H9 (cell line): ENCODE data around the gene FYN. TPM values are rescaled to one million over a fixed set of nuclear protein-coding genes. Genes with fewer than 3 reads are reported as not detected.

ENCODE experiments used
- DNase-seq: peaks from one replicate; pipeline ENCODE4 v3.0.0-alpha.2; 2017
- H2AFZ ChIP-seq: one replicate; pipeline ENCODE4 v1.6.1; 2013; ENCODE audit warnings: mild to moderate bottlenecking, low read length, control low read depth, moderate library complexity
- H2AK5ac ChIP-seq: 2 replicates; pipeline ENCODE4 v1.6.1; 2013; ENCODE audit warnings: low read length, control low read depth, mixed read lengths; ENCODE audit not compliant: insufficient read length
- H2BK120ac ChIP-seq: one replicate; pipeline ENCODE4 v1.6.1; 2013; ENCODE audit warnings: low read depth, mild to moderate bottlenecking, low read length, control low read depth, inconsistent platforms; ENCODE audit not compliant: poor library complexity, severe bottlenecking
- H2BK12ac ChIP-seq: 2 replicates; pipeline ENCODE4 v1.6.1; 2013; ENCODE audit warnings: low read length, control low read depth, mixed read lengths, low read depth; ENCODE audit not compliant: insufficient read length
- H2BK15ac ChIP-seq: 2 replicates; pipeline ENCODE4 v1.6.1; 2013; ENCODE audit warnings: low read depth, low read length, control low read depth
- H2BK20ac ChIP-seq: one replicate; pipeline ENCODE4 v1.6.1; 2013; ENCODE audit warnings: low read depth, mild to moderate bottlenecking, low read length, control low read depth, inconsistent platforms; ENCODE audit not compliant: poor library complexity, severe bottlenecking
- H2BK5ac ChIP-seq: 2 replicates; pipeline ENCODE4 v1.6.1; 2013; ENCODE audit warnings: low read length, control low read depth, mixed read lengths; ENCODE audit not compliant: insufficient read length
- H3K14ac ChIP-seq: 2 replicates; pipeline ENCODE4 v1.6.1; 2013; ENCODE audit warnings: low read length, control low read depth; ENCODE audit not compliant: insufficient read depth
- H3K18ac ChIP-seq: 2 replicates; pipeline ENCODE4 v1.6.1; 2013; ENCODE audit warnings: low read depth, mild to moderate bottlenecking, mixed read lengths, low read length, control low read depth; ENCODE audit not compliant: insufficient read length
- H3K23ac ChIP-seq: 2 replicates; pipeline ENCODE4 v1.6.1; 2013; ENCODE audit warnings: low read length, control low read depth, mixed read lengths, low read depth; ENCODE audit not compliant: insufficient read length
- H3K23me2 ChIP-seq: 2 replicates; pipeline ENCODE4 v1.6.1; 2013; ENCODE audit warnings: low read depth, mild to moderate bottlenecking, mixed read lengths, low read length, control low read depth; ENCODE audit not compliant: insufficient read length, poor library complexity, severe bottlenecking
- H3K27ac ChIP-seq: 2 replicates; pipeline ENCODE4 v1.5.1; 2013; ENCODE audit warnings: low read length, control low read depth, mixed read lengths, low read depth; ENCODE audit not compliant: insufficient read length
- H3K27me3 ChIP-seq: 2 replicates; pipeline ENCODE4 v1.6.1; 2013; ENCODE audit warnings: low read length, control low read depth, inconsistent platforms; ENCODE audit not compliant: insufficient read depth
- H3K4ac ChIP-seq: 2 replicates; pipeline ENCODE4 v1.6.1; 2013; ENCODE audit warnings: low read depth, mild to moderate bottlenecking, control low read depth, inconsistent platforms, low read length, moderate library complexity
- H3K4me1 ChIP-seq: 2 replicates; pipeline ENCODE4 v1.6.1; 2013; ENCODE audit warnings: low read length, control low read depth, inconsistent platforms; ENCODE audit not compliant: insufficient read depth
- H3K4me2 ChIP-seq: 2 replicates; pipeline ENCODE4 v1.6.1; 2013; ENCODE audit warnings: low read length, control low read depth, mixed read lengths; ENCODE audit not compliant: insufficient read length, insufficient read depth
- H3K56ac ChIP-seq: 2 replicates; pipeline ENCODE4 v1.6.1; 2013; ENCODE audit warnings: low read depth, mild to moderate bottlenecking, mixed read lengths, low read length, control low read depth; ENCODE audit not compliant: insufficient read length
- H3K79me1 ChIP-seq: 2 replicates; pipeline ENCODE4 v1.6.1; 2013; ENCODE audit warnings: low read depth, mild to moderate bottlenecking, moderate library complexity, low read length, control low read depth, inconsistent platforms; ENCODE audit not compliant: insufficient read depth, poor library complexity, severe bottlenecking
- H3K79me2 ChIP-seq: 2 replicates; pipeline ENCODE4 v1.6.1; 2013; ENCODE audit warnings: low read length, control low read depth, inconsistent platforms; ENCODE audit not compliant: insufficient read depth
- H3K9ac ChIP-seq: 2 replicates; pipeline ENCODE4 v1.6.1; 2013; ENCODE audit warnings: low read length, control low read depth, mixed read lengths; ENCODE audit not compliant: insufficient read length; ENCODE audit errors: extremely low read depth
- H3K9me3 ChIP-seq: one replicate; pipeline ENCODE4 v1.6.1; 2013; ENCODE audit warnings: low read depth, low read length, inconsistent platforms; ENCODE audit not compliant: control insufficient read depth
- H3T11ph ChIP-seq: one replicate; pipeline ENCODE4 v1.6.1; 2013; ENCODE audit warnings: mild to moderate bottlenecking, low read length, control low read depth, inconsistent platforms
- H4K20me1 ChIP-seq: one replicate; pipeline ENCODE4 v1.6.1; 2013; ENCODE audit not compliant: control insufficient read depth, insufficient read length, insufficient read depth
- H4K5ac ChIP-seq: 2 replicates; pipeline ENCODE4 v1.6.1; 2013; ENCODE audit warnings: low read depth, mild to moderate bottlenecking, mixed read lengths, low read length, control low read depth; ENCODE audit not compliant: insufficient read length
- H4K8ac ChIP-seq: replicated peaks from 2 replicates; pipeline ENCODE4 v1.6.1; 2013; ENCODE audit warnings: low read length, control low read depth, mixed read lengths, low read depth; ENCODE audit not compliant: insufficient read length
- H4K91ac ChIP-seq: 2 replicates; pipeline ENCODE4 v1.6.1; 2013; ENCODE audit warnings: low read depth, mild to moderate bottlenecking, moderate library complexity, mixed read lengths, low read length, control low read depth; ENCODE audit not compliant: insufficient read length
- H3K27ac Mint-ChIP-seq, 3 experiments: 2 replicates in 2 of 3; 3 replicates in 1 of 3; pipeline ENCODE4 v1.8.0; 2020 to 2021; ENCODE audit warnings: mixed read lengths in 3 of 3, mild to moderate bottlenecking in 1 of 3, moderate library complexity in 1 of 3
- H3K27me3 Mint-ChIP-seq: 2 replicates; pipeline ENCODE4 v1.8.0; 2021; ENCODE audit warnings: low read depth, mild to moderate bottlenecking, moderate library complexity, mixed read lengths
- H3K36me3 Mint-ChIP-seq, 3 experiments: 2 replicates in 2 of 3; 3 replicates in 1 of 3; pipeline ENCODE4 v1.8.0; 2020 to 2021; ENCODE audit warnings: low read depth in 3 of 3, mixed read lengths in 3 of 3; ENCODE audit not compliant: insufficient read depth in 1 of 3
- H3K4me1 Mint-ChIP-seq, 2 experiments: 2 replicates each; pipeline ENCODE4 v1.8.0; 2020; ENCODE audit warnings: mixed read lengths in 2 of 2
- H3K4me3 Mint-ChIP-seq, 2 experiments: 2 replicates in 1 of 2; 3 replicates in 1 of 2; pipeline ENCODE4 v1.8.0; 2020 to 2021; ENCODE audit warnings: mild to moderate bottlenecking in 2 of 2, mixed read lengths in 2 of 2, moderate library complexity in 1 of 2
- H3K9me3 Mint-ChIP-seq, 2 experiments: 2 replicates in 1 of 2; 3 replicates in 1 of 2; pipeline ENCODE4 v1.8.0; 2020; ENCODE audit warnings: mild to moderate bottlenecking in 2 of 2, mixed read lengths in 2 of 2, moderate library complexity in 1 of 2
- CTCF ChIP-seq: fragments of 200-600 bp; sonication (generic); conservative IDR thresholded peaks from 3 replicates; pipeline ENCODE4 v1.8.0; 2021; ENCODE audit warnings: antibody characterized with exemption, mild to moderate bottlenecking
- WGBS: extraction: QIAGEN DNeasy Blood & Tissue Kit; methylation state at CpG from one replicate; pipeline ENCODE4 v1.1.7; 2013; ENCODE audit warnings: missing lambda C conversion rate, low lambda C conversion rate, mixed read lengths; ENCODE audit not compliant: insufficient read length; ENCODE audit errors: extremely low coverage; 5-methylcytosine and 5-hydroxymethylcytosine counted together
- total RNA-seq: library from RNA; stranded (reverse); gene quantifications from 2 replicates; pipeline ENCODE4 v1.2.1, GENCODE V29; 2021

Gene FYN
- total RNA-seq, 1 experiment from 2014 or later, result 64.8 TPM

- no peak overlapping the region for H3K27ac ChIP-seq
- no peak overlapping the region for H4K91ac ChIP-seq
- H3K9me3 ChIP-seq, result no peaks in the 10 kb centered on the region
- H3K23me2 ChIP-seq, result peaks cover 17% of the 10 kb centered on the region
- TF ChIP-seq CTCF, result no peak
- no peak overlapping the region for H3K56ac ChIP-seq
- H3K4me3 Mint-ChIP-seq, result no peak overlapping the region
- no peak overlapping the region for H4K5ac ChIP-seq
- H3K79me1 ChIP-seq, result no peaks in the 10 kb centered on the region
- H3K14ac ChIP-seq, result no peak overlapping the region
- peaks cover 0 to 3% of the 10 kb centered on the region in 2 experiments; a peak in 2 of 5 replicates for H3K9me3 Mint-ChIP-seq
- no peak overlapping the region for H3T11ph ChIP-seq
- H2BK120ac ChIP-seq, result no peak overlapping the region
- no peaks in the 10 kb centered on the region; a peak in 1 of 7 replicates for H3K36me3 Mint-ChIP-seq
- H2AK5ac ChIP-seq, result no peak overlapping the region
- no peak overlapping the region for H3K18ac ChIP-seq
- no peak for DNase-seq
- no peak overlapping the region for H3K27ac Mint-ChIP-seq
- H3K4ac ChIP-seq, result no peak overlapping the region
- no CpG with 5 or more reads among the region's 4 CpGs for WGBS
- H3K27me3 ChIP-seq, result no peaks in the 10 kb centered on the region; the same call in 1 of the 2 replicates
- no peak overlapping the region for H3K9ac ChIP-seq
- no peak overlapping the region for H2BK12ac ChIP-seq
- H2BK20ac ChIP-seq, result no peak overlapping the region
- H4K20me1 ChIP-seq, result no peaks in the 10 kb centered on the region
- H3K79me2 ChIP-seq, result peaks cover 3% of the 10 kb centered on the region; the same call in 1 of the 2 replicates
- H3K4me1 ChIP-seq, result 0 out of 2 replicates have a peak, but pooled peaks cover 2% of the 10 kb centered on the region
- H3K27me3 Mint-ChIP-seq, result peaks cover 7% of the 10 kb centered on the region
- no peak overlapping the region for H2BK15ac ChIP-seq
- H3K4me1 Mint-ChIP-seq, result peaks cover 31 to 34% of the 10 kb centered on the region in 2 experiments
- no peak overlapping the region for H3K4me2 ChIP-seq
- H2BK5ac ChIP-seq, result no peak overlapping the region
- H3K23ac ChIP-seq, result no peak overlapping the region
- H2AFZ ChIP-seq, result no peak overlapping the region
- no peak overlapping the region for H4K8ac ChIP-seq
Measured at GRCh38 chr6:111875741-111876140, 2.5 kb upstream of the FYN start.
